ENCODE data around the gene ZNF335. TPM values are rescaled to one million over a fixed set of nuclear protein-coding genes. Genes with fewer than 3 reads are reported as not detected.
A peak's percentile ranks its signal among the peaks of the same experiment; 100 is the strongest.

ZNF335 gene
- total and polyA plus RNA-seq, 2 of the 13 experiments (the other 11 are each of a cell fraction or from before 2014, with no cell fraction given) = 9.7 to 13.7 TPM

DNA sequence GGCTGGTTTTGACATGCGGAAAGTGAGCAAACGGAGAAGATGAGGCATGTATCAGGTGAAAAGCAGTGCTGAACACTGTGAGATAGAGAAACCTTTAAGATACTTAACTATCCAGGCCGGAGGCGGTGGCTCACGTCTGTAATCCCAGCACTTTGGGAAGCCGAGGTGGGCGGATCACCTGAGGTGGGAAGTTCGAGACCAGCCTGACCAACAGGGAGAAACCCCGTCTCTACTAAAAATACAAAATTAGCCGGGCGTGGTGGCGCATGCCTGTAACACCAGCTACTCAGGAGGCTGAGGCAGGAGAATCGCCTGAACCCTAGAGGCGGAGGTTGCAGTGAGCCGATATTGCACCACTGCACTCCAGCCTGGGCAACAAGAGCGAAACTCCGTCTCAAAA is 40.3 kb downstream of the ZNF335 start (continued):
- TF ChIP-seq, protein P1, sequence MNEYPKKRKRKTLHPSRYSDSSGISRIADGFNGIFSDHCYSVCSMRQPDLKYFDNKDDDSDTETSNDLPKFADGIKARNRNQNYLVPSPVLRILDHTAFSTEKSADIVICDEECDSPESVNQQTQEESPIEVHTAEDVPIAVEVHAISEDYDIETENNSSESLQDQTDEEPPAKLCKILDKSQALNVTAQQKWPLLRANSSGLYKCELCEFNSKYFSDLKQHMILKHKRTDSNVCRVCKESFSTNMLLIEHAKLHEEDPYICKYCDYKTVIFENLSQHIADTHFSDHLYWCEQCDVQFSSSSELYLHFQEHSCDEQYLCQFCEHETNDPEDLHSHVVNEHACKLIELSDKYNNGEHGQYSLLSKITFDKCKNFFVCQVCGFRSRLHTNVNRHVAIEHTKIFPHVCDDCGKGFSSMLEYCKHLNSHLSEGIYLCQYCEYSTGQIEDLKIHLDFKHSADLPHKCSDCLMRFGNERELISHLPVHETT (CRISPR knock-in tag; conservative IDR thresholded peaks at IDR 0.05) = 0 out of 2 replicates have a peak, but pooled peaks have one; percentile 11
- TF ChIP-seq ZC3H13 (CRISPR knock-in tag; IDR thresholded peaks at IDR 0.05) (peak; percentile 9; the same call in 1 of the 2 replicates), ZNF136 (CRISPR knock-in tag; IDR thresholded peaks at IDR 0.05; ENCODE audit: low read depth) (0 out of 2 replicates have a peak, but pooled peaks have one; percentile 1), ZNF546 (CRISPR knock-in tag; conservative IDR thresholded peaks at IDR 0.05) (0 out of 2 replicates have a peak, but pooled peaks have one; percentile 13), ZNF460 (CRISPR knock-in tag; IDR thresholded peaks at IDR 0.05; ENCODE audit: borderline replicate concordance) (peak; percentile 80), SMAD1 (CRISPR knock-in tag; IDR thresholded peaks at IDR 0.05; ENCODE audit: borderline replicate concordance, low read depth) (0 out of 2 replicates have a peak, but pooled peaks have one; percentile 15), ZNF776 (CRISPR knock-in tag; IDR thresholded peaks at IDR 0.05) (0 out of 2 replicates have a peak, but pooled peaks have one; percentile 14), ZNF563 (CRISPR knock-in tag; IDR thresholded peaks at IDR 0.05) (peak; percentile 62), ZNF446 (CRISPR knock-in tag; IDR thresholded peaks at IDR 0.05) (peak; percentile 47; the same call in 1 of the 2 replicates), SP4 (CRISPR knock-in tag; IDR thresholded peaks at IDR 0.05) (peak; percentile 55; the same call in 1 of the 2 replicates), ZBTB38 (CRISPR knock-in tag; IDR thresholded peaks at IDR 0.05) (peak; percentile 79)
- TF ChIP-seq, protein P2, sequence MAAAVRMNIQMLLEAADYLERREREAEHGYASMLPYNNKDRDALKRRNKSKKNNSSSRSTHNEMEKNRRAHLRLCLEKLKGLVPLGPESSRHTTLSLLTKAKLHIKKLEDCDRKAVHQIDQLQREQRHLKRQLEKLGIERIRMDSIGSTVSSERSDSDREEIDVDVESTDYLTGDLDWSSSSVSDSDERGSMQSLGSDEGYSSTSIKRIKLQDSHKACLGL (CRISPR knock-in tag; IDR thresholded peaks at IDR 0.05) = 0 out of 2 replicates have a peak, but pooled peaks have one; percentile 39
- TF ChIP-seq, protein P3, sequence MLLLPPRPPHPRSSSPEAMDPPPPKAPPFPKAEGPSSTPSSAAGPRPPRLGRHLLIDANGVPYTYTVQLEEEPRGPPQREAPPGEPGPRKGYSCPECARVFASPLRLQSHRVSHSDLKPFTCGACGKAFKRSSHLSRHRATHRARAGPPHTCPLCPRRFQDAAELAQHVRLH (CRISPR knock-in tag; IDR thresholded peaks at IDR 0.05; ENCODE audit: borderline replicate concordance, low read depth) = peak; percentile 61; the same call in 1 of the 2 replicates
- TF ChIP-seq, protein P4, sequence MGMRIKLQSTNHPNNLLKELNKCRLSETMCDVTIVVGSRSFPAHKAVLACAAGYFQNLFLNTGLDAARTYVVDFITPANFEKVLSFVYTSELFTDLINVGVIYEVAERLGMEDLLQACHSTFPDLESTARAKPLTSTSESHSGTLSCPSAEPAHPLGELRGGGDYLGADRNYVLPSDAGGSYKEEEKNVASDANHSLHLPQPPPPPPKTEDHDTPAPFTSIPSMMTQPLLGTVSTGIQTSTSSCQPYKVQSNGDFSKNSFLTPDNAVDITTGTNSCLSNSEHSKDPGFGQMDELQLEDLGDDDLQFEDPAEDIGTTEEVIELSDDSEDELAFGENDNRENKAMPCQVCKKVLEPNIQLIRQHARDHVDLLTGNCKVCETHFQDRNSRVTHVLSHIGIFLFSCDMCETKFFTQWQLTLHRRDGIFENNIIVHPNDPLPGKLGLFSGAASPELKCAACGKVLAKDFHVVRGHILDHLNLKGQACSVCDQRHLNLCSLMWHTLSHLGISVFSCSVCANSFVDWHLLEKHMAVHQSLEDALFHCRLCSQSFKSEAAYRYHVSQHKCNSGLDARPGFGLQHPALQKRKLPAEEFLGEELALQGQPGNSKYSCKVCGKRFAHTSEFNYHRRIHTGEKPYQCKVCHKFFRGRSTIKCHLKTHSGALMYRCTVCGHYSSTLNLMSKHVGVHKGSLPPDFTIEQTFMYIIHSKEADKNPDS (CRISPR knock-in tag; IDR thresholded peaks at IDR 0.05) = peak; percentile 34; the same call in 1 of the 2 replicates
- TF ChIP-seq, protein P5, sequence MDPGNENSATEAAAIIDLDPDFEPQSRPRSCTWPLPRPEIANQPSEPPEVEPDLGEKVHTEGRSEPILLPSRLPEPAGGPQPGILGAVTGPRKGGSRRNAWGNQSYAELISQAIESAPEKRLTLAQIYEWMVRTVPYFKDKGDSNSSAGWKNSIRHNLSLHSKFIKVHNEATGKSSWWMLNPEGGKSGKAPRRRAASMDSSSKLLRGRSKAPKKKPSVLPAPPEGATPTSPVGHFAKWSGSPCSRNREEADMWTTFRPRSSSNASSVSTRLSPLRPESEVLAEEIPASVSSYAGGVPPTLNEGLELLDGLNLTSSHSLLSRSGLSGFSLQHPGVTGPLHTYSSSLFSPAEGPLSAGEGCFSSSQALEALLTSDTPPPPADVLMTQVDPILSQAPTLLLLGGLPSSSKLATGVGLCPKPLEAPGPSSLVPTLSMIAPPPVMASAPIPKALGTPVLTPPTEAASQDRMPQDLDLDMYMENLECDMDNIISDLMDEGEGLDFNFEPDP (CRISPR knock-in tag; conservative IDR thresholded peaks at IDR 0.05) = 0 out of 2 replicates have a peak, but pooled peaks have one; percentile 46
- TF ChIP-seq, protein P6, sequence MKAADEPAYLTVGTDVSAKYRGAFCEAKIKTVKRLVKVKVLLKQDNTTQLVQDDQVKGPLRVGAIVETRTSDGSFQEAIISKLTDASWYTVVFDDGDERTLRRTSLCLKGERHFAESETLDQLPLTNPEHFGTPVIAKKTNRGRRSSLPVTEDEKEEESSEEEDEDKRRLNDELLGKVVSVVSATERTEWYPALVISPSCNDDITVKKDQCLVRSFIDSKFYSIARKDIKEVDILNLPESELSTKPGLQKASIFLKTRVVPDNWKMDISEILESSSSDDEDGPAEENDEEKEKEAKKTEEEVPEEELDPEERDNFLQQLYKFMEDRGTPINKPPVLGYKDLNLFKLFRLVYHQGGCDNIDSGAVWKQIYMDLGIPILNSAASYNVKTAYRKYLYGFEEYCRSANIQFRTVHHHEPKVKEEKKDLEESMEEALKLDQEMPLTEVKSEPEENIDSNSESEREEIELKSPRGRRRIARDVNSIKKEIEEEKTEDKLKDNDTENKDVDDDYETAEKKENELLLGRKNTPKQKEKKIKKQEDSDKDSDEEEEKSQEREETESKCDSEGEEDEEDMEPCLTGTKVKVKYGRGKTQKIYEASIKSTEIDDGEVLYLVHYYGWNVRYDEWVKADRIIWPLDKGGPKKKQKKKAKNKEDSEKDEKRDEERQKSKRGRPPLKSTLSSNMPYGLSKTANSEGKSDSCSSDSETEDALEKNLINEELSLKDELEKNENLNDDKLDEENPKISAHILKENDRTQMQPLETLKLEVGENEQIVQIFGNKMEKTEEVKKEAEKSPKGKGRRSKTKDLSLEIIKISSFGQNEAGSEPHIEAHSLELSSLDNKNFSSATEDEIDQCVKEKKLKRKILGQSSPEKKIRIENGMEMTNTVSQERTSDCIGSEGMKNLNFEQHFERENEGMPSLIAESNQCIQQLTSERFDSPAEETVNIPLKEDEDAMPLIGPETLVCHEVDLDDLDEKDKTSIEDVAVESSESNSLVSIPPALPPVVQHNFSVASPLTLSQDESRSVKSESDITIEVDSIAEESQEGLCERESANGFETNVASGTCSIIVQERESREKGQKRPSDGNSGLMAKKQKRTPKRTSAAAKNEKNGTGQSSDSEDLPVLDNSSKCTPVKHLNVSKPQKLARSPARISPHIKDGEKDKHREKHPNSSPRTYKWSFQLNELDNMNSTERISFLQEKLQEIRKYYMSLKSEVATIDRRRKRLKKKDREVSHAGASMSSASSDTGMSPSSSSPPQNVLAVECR (CRISPR knock-in tag; IDR thresholded peaks at IDR 0.05; ENCODE audit: borderline replicate concordance) = 0 out of 2 replicates have a peak, but pooled peaks have one; percentile 6

All from HepG2 (cell line).